H1 (cell line): Measurements from ENCODE around the gene ADCY5. TPM values are rescaled to one million over a fixed set of nuclear protein-coding genes. Genes with fewer than 3 reads are reported as not detected.

ENCODE experiments used
- CTCF ChIA-PET: fragments of 300-600 bp; sonication (Branson Sonifier 250); formaldehyde crosslinking; loops from one replicate; lab custom pipeline; 2021; ENCODE audit not compliant: partially characterized antibody; lab: Charles Lee
- POLR2A ChIA-PET: fragments of 300-600 bp; sonication (Branson Sonifier 250); formaldehyde crosslinking; loops from one replicate; lab custom pipeline; 2021; ENCODE audit warnings: inconsistent platforms; ENCODE audit not compliant: partially characterized antibody; lab: Charles Lee
- DNase-seq, 2 experiments: peaks; one replicate each; pipeline versions ENCODE4 v3.0.0 to v3.0.0-alpha.2; 2010 to 2022; ENCODE audit warnings: low spot score in 2 of 2, low read depth in 1 of 2, mixed read lengths in 1 of 2
- FAIRE-seq: peaks from 2 replicates; lab custom pipeline; 2011; peaks lifted over from hg19 to GRCh38; lab: Jason Lieb, UNC
- H2AFZ ChIP-seq: 2 replicates; pipeline ENCODE4 v1.8.1; 2012; ENCODE audit warnings: low read length, inconsistent platforms
- H2AK5ac ChIP-seq: 2 replicates; pipeline ENCODE4 v1.6.1; 2013; ENCODE audit warnings: low read depth, low read length
- H2BK120ac ChIP-seq: replicated peaks from 2 replicates; pipeline ENCODE3; 2013; ENCODE audit warnings: low read depth, low read length, inconsistent platforms
- H2BK12ac ChIP-seq: 2 replicates; pipeline ENCODE4 v1.6.1; 2013; ENCODE audit warnings: low read depth, low read length
- H2BK15ac ChIP-seq: 2 replicates; pipeline ENCODE4 v1.6.1; 2013; ENCODE audit warnings: low read length
- H2BK20ac ChIP-seq: 2 replicates; pipeline ENCODE4 v1.6.1; 2013; ENCODE audit warnings: low read length
- H2BK5ac ChIP-seq: 2 replicates; pipeline ENCODE4 v1.6.1; 2013; ENCODE audit warnings: low read depth, low read length
- H3K14ac ChIP-seq: 2 replicates; pipeline ENCODE4 v1.6.1; 2013; ENCODE audit warnings: inconsistent platforms; ENCODE audit not compliant: insufficient read length
- H3K18ac ChIP-seq: 2 replicates; pipeline ENCODE4 v1.6.1; 2013; ENCODE audit warnings: low read length; ENCODE audit errors: extremely low read depth
- H3K23ac ChIP-seq: 2 replicates; pipeline ENCODE4 v1.6.1; 2013; ENCODE audit warnings: inconsistent platforms; ENCODE audit not compliant: insufficient read length
- H3K23me2 ChIP-seq: 2 replicates; pipeline ENCODE4 v1.6.1; 2013; ENCODE audit warnings: low read depth, low read length
- H3K27ac ChIP-seq: 2 replicates; pipeline ENCODE4 v1.6.1; 2011; ENCODE audit warnings: low read depth, low read length, inconsistent platforms
- H3K27me3 ChIP-seq, 4 experiments: replicated peaks in 1 of 4; 1 replicate in 1 of 4; 2 replicates in 3 of 4; pipeline versions ENCODE4 v1.6.1 to v1.8.1; 2011 to 2013; ENCODE audit warnings: low read length in 3 of 4, mild to moderate bottlenecking in 3 of 4, inconsistent platforms in 2 of 4, mixed read lengths in 2 of 4, moderate library complexity in 1 of 4; ENCODE audit not compliant: control insufficient read depth in 3 of 4, insufficient read depth in 3 of 4; ENCODE audit errors: extremely low read depth in 1 of 4
- H3K36me3 ChIP-seq, 4 experiments: 2 replicates each; pipeline versions ENCODE4 v1.6.1 to v1.8.1; 2011 to 2013; ENCODE audit warnings: mild to moderate bottlenecking in 4 of 4, low read length in 3 of 4, moderate library complexity in 2 of 4, control low read depth in 1 of 4, inconsistent platforms in 1 of 4; ENCODE audit not compliant: insufficient read depth in 4 of 4, control insufficient read depth in 2 of 4
- H3K4ac ChIP-seq: replicated peaks from 2 replicates; pipeline ENCODE3; 2013; ENCODE audit warnings: low read length, low read depth, mixed read lengths, inconsistent platforms; ENCODE audit not compliant: insufficient read length
- H3K4me1 ChIP-seq, 4 experiments: replicated peaks in 1 of 4; 1 replicate in 1 of 4; 2 replicates in 3 of 4; pipeline versions ENCODE4 v1.6.1 to v1.8.1; 2011 to 2013; ENCODE audit warnings: low read length in 3 of 4, inconsistent platforms in 2 of 4, mixed read lengths in 1 of 4; ENCODE audit not compliant: insufficient read depth in 4 of 4, control insufficient read depth in 3 of 4
- H3K4me2 ChIP-seq, 2 experiments: 2 replicates each; pipeline versions ENCODE4 v1.6.1 to v1.8.1; 2011 to 2013; ENCODE audit warnings: low read depth in 2 of 2, low read length in 2 of 2, control low read depth in 1 of 2, inconsistent platforms in 1 of 2, mild to moderate bottlenecking in 1 of 2; ENCODE audit not compliant: insufficient read depth in 1 of 2
- H3K4me3 ChIP-seq, 4 experiments: fragments of 200-600, 300-600 bp in 1 of 4; sonication (generic), shearing (Covaris generic), sonication (Bioruptor Twin) in 1 of 4; 2 replicates each; pipeline versions ENCODE4 v1.5.1 to v1.8.1; 2011 to 2016; ENCODE audit warnings: low read length in 4 of 4, low read depth in 3 of 4, control low read depth in 2 of 4, inconsistent platforms in 2 of 4, mild to moderate bottlenecking in 2 of 4, mixed read lengths in 1 of 4, moderate library complexity in 1 of 4; ENCODE audit not compliant: insufficient read depth in 2 of 4; ENCODE audit errors: extremely low read depth in 1 of 4
- H3K56ac ChIP-seq: replicated peaks from 2 replicates; pipeline ENCODE3; 2013; ENCODE audit warnings: low read depth, mild to moderate bottlenecking, mixed read lengths, low read length, inconsistent platforms; ENCODE audit not compliant: insufficient read length
- H3K79me1 ChIP-seq: 2 replicates; pipeline ENCODE4 v1.6.1; 2013; ENCODE audit warnings: low read depth, low read length, control low read depth
- H3K79me2 ChIP-seq, 2 experiments: 2 replicates each; pipeline versions ENCODE4 v1.6.1 to v1.8.1; 2012 to 2013; ENCODE audit warnings: low read length in 2 of 2, mild to moderate bottlenecking in 2 of 2, inconsistent platforms in 1 of 2; ENCODE audit not compliant: insufficient read depth in 2 of 2, control insufficient read depth in 1 of 2
- H3K9ac ChIP-seq, 4 experiments: replicated peaks in 1 of 4; 1 replicate in 1 of 4; 2 replicates in 3 of 4; pipeline versions ENCODE4 v1.6.1 to v1.8.1; 2011 to 2013; ENCODE audit warnings: low read depth in 3 of 4, low read length in 3 of 4, control low read depth in 2 of 4, mild to moderate bottlenecking in 2 of 4, moderate library complexity in 2 of 4, inconsistent platforms in 1 of 4; ENCODE audit errors: extremely low read depth in 1 of 4
- H3K9me3 ChIP-seq, 2 experiments: 2 replicates each; pipeline versions ENCODE4 v1.6.1 to v1.8.1; 2012 to 2013; ENCODE audit warnings: mild to moderate bottlenecking in 2 of 2, moderate library complexity in 2 of 2, control low read depth in 1 of 2, inconsistent platforms in 1 of 2, low read depth in 1 of 2, low read length in 1 of 2, mixed read lengths in 1 of 2; ENCODE audit not compliant: insufficient read depth in 2 of 2
- H4K20me1 ChIP-seq, 2 experiments: replicated peaks in 1 of 2; 2 replicates each; pipeline versions ENCODE3 to v1.8.1; 2011 to 2013; ENCODE audit warnings: inconsistent platforms in 2 of 2, low read length in 2 of 2, mild to moderate bottlenecking in 1 of 2; ENCODE audit not compliant: insufficient read depth in 2 of 2, control insufficient read depth in 1 of 2
- H4K5ac ChIP-seq: 2 replicates; pipeline ENCODE4 v1.6.1; 2013; ENCODE audit warnings: low read length, low read depth, mixed read lengths, inconsistent platforms; ENCODE audit not compliant: insufficient read length
- H4K8ac ChIP-seq: 2 replicates; pipeline ENCODE4 v1.8.0; 2013; ENCODE audit warnings: mild to moderate bottlenecking, moderate library complexity, low read length, inconsistent platforms; ENCODE audit not compliant: insufficient read depth; ENCODE audit errors: extremely low read depth
- H4K91ac ChIP-seq: replicated peaks from 2 replicates; pipeline ENCODE3; 2013; ENCODE audit warnings: low read length, mixed read lengths, inconsistent platforms; ENCODE audit not compliant: insufficient read length
- ASH2L ChIP-seq: fragments of 200-600, 300-600 bp; sonication (generic); IDR thresholded peaks from one replicate; pipeline ENCODE4 v1.7.1; 2017; ENCODE audit warnings: low read length
- BRCA1 ChIP-seq: IDR thresholded peaks from 2 replicates; pipeline ENCODE4 v1.6.1; 2012; ENCODE audit warnings: low read depth, low read length, improper control_type of control experiment
- CBX5 ChIP-seq: fragments of 300-800, 300-1000 bp; sonication (generic); IDR thresholded peaks from 2 replicates; pipeline ENCODE4 v1.7.1; 2016; ENCODE audit warnings: antibody characterized with exemption, low read length, low read depth
- CHD2 ChIP-seq: IDR thresholded peaks from 2 replicates; pipeline ENCODE4 v1.6.1; 2012; ENCODE audit warnings: low read length, improper control_type of control experiment
- EP300 ChIP-seq, 2 experiments: IDR thresholded peaks; 1 replicate in 1 of 2; 2 replicates in 1 of 2; pipeline ENCODE4 v1.6.1; 2011 to 2012; ENCODE audit warnings: low read depth in 2 of 2, low read length in 2 of 2, mild to moderate bottlenecking in 2 of 2, borderline replicate concordance in 1 of 2, inconsistent platforms in 1 of 2, moderate library complexity in 1 of 2
- KDM1A ChIP-seq: fragments of 200-600, 300-600 bp; sonication (generic); IDR thresholded peaks from 2 replicates; pipeline ENCODE4 v1.7.1; 2016; ENCODE audit warnings: mild to moderate bottlenecking, low read length, borderline replicate concordance
- KDM4A ChIP-seq: IDR thresholded peaks from one replicate; pipeline ENCODE4 v1.7.1; 2012; ENCODE audit warnings: low read depth, mild to moderate bottlenecking, moderate library complexity, low read length, inconsistent platforms; ENCODE audit not compliant: severe bottlenecking
- RFX5 ChIP-seq: IDR thresholded peaks from 2 replicates; pipeline ENCODE4 v1.6.1; 2011; ENCODE audit warnings: low read depth, low read length, improper control_type of control experiment, borderline replicate concordance
- SAP30 ChIP-seq: fragments of 300-600 bp; sonication (generic); IDR thresholded peaks from 2 replicates; pipeline ENCODE4 v1.7.1; 2012; ENCODE audit warnings: low read length, moderate library complexity, mild to moderate bottlenecking, inconsistent platforms; ENCODE audit not compliant: insufficient read depth, insufficient replicate concordance
- WGBS, 2 experiments: shearing (Covaris generic) in 1 of 2; methylation state at CpG; one replicate each; pipeline versions ENCODE4 v1.1.6 to v1.1.7; 2013 to 2015; ENCODE audit warnings: low lambda C conversion rate in 2 of 2, mixed read lengths in 2 of 2, inconsistent platforms in 1 of 2, low coverage in 1 of 2, missing lambda C conversion rate in 1 of 2; ENCODE audit not compliant: insufficient replicate concordance in 2 of 2, insufficient coverage in 1 of 2, insufficient read length in 1 of 2; ENCODE audit errors: extremely low coverage in 1 of 2, missing lambda C conversion rate in 1 of 2; 5-methylcytosine and 5-hydroxymethylcytosine counted together
- polyA plus RNA-seq, 7 experiments: library from polyadenylated mRNA; depleted of rRNA in 3 of 7; stranded (reverse) in 5 of 7; unstranded in 2 of 7; fragments of >200 nt in 5 of 7; fragments of 200-250 nt in 2 of 7; gene quantifications; 1 replicate in 5 of 7; 2 replicates in 1 of 7; 4 replicates in 1 of 7; pipeline versions ENCODE4 v1.2.1 to v1.2.3, GENCODE V29; 2011 to 2013; ENCODE audit warnings: missing spikeins in 2 of 7, mixed read lengths in 2 of 7
- total RNA-seq: library from RNA; stranded (reverse); fragmentation: NEBNext Ultra II Directional; extraction: Animal tissue kit (Norgen Biotek cat#: 25700); gene quantifications from 2 replicates; pipeline ENCODE4 v1.2.1, GENCODE V29; 2021

Gene ADCY5
- total and polyA plus RNA-seq, 2 of the 8 experiments (the other 6 are each of a cell fraction or from before 2014, with no cell fraction given) = 18.9 to 40.8 TPM

- CTCF ChIA-PET = interaction anchor here (1.0 to 1.5 kb wide), 2 partner anchors 20 to 46 kb away, joined by 3 to 4 read pairs; no protein-coding TSS in a partner anchor
- no peaks in the 10 kb centered on the region for H3K79me1 ChIP-seq
- no peaks in the 10 kb centered on the region for H3K79me2 ChIP-seq
- H2AFZ ChIP-seq = no peak overlapping the region
- H3K36me3 ChIP-seq = no peaks in the 10 kb centered on the region
- H3K9me3 ChIP-seq = no peaks in the 10 kb centered on the region
- no peak overlapping the region for H2BK120ac ChIP-seq
- H3K23me2 ChIP-seq = no peaks in the 10 kb centered on the region
- H3K9ac ChIP-seq = no peak overlapping the region
- WGBS, 2 experiments = 90% methylated on average over 7 of the region's 7 CpGs; no CpG with 5 or more reads in 1 of the 2 experiments
- no peak overlapping the region for H4K5ac ChIP-seq
- H2AK5ac ChIP-seq = no peak overlapping the region
- H4K20me1 ChIP-seq = peaks cover 2 to 5% of the 10 kb centered on the region in 2 experiments
- no peak overlapping the region for H3K14ac ChIP-seq
- DNase-seq (no peak), FAIRE-seq (no peak)
- no peak overlapping the region for H3K4me2 ChIP-seq
- H3K4ac ChIP-seq = no peak overlapping the region
- no peak overlapping the region for H3K4me3 ChIP-seq
- POLR2A ChIA-PET = no interaction called here
- H3K4me1 ChIP-seq = peaks cover 0 to 7% (median 3%) of the 10 kb centered on the region in 4 experiments; a peak in 4 of 7 replicates
- no peak overlapping the region for H2BK5ac ChIP-seq
- H3K23ac ChIP-seq = no peak overlapping the region
- TF ChIP-seq RFX5 (no peak), ASH2L (no peak), BRCA1 (no peak), CHD2 (no peak), KDM4A (no peak), SAP30 (no peak), CBX5 (no peak), KDM1A (no peak), EP300 (IDR thresholded peaks at IDR 0.05; ENCODE audit: borderline replicate concordance in 1 of 2, low read depth in 2 of 2, low read length in 2 of 2) (no peak)
- TF ChIP-seq, all 59 proteins: peak for 0
- H4K8ac ChIP-seq = no peak overlapping the region
- no peak overlapping the region for H2BK20ac ChIP-seq
- no peak overlapping the region for H2BK15ac ChIP-seq
- no peak overlapping the region for H2BK12ac ChIP-seq
- peaks cover 4 to 17% (median 13%) of the 10 kb centered on the region in 4 experiments; a peak in 6 of 7 replicates for H3K27me3 ChIP-seq
- H3K18ac ChIP-seq = no peak overlapping the region
- H3K56ac ChIP-seq = no peak overlapping the region
- no peak overlapping the region for H3K27ac ChIP-seq
- H4K91ac ChIP-seq = no peak overlapping the region
Measured at GRCh38 chr3:123442908-123443307, 6.0 kb downstream of the ADCY5 start.
